Gastroesophageal sphincter (tissue), 3 donors: Measurements from ENCODE around the gene MRPL53.
"Not testable (repeated sequence)": the region's sequence is repeated elsewhere in the genome, so short reads cannot be mapped to it uniquely, and the experiment has no call there.

ENCODE experiments used
- CTCF ChIP-seq, 4 experiments: fragments of 200-600 bp in 2 of 4; fragments of 450-650 bp in 2 of 4; sonication (generic) in 1 of 4; IDR thresholded peaks; one replicate each; pipeline ENCODE4 v1.5.1; 2017 to 2019; ENCODE audit warnings: antibody characterized with exemption in 4 of 4, mild to moderate bottlenecking in 2 of 4, moderate library complexity in 2 of 4
- POLR2A ChIP-seq, 2 donors: fragments of 450-650 bp; IDR thresholded peaks; one replicate each; pipeline ENCODE4 v1.6.1; 2017; ENCODE audit warnings: antibody characterized with exemption in 2 of 2, mild to moderate bottlenecking in 2 of 2, moderate library complexity in 1 of 2

- TF ChIP-seq CTCF, POLR2A (IDR thresholded peaks at IDR 0.05): not testable (repeated sequence)
Observed at GRCh38 chr2:74470742-74471141, 1.7 kb downstream of the MRPL53 start.
